HG02981 (cell line): ENCODE data around the gene SRGAP2C.
A peak's percentile ranks its signal among the peaks of the same experiment; 100 is the strongest.
"Not testable (repeated sequence)": the region's sequence is repeated elsewhere in the genome, so short reads cannot be mapped to it uniquely, and the experiment has no call there.

Experiments
- ATAC-seq: cut with Tn5 transposase; IDR thresholded peaks from one replicate; pipeline ENCODE4 v1.9.1; 2021; ENCODE audit warnings: mild to moderate bottlenecking, moderate library complexity; ENCODE audit not compliant: unreplicated experiment

Gene SRGAP2C

DNA sequence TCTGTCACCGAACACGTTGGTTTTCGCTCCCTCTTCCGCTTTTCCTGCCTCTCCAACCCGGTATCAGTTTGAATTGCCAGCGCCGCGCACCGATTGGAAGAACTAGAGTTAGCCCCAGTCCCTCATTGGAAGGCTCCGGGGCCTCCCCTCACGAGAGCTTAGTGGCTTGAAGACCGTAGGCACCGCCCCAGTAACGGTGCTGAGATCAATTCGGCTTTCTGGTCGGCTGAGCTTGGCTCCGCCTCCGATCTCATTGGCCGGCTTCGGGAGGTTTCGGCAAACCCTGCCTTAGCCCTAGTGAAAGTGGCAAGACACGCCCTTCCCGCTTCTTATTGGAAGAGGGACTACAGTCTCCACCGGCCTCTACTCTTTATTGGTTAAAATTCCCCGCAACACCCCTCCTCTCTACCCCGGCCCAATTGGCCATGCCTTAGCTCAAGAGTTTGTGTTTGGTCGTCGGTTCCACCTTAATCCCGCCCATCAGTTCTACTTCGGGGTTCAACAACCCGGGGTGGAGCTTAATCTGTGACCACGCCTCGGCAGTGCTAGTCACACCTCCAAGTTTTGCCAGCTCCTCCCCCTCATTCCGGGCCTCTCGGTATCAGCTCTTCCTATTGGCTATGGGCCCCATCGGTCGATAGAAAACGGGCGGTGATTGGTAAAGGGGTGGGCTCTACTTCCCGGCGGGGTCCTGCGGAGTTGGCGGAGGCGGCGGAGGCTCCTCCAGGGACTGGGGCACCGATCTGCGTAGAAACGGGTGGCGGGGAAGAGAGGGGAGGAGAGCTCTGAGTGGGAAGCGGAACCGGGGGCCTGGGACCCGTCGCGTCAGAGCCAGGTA is at the start of gene SRGAP2C, which contains the start of gene FAM72B:
Gene SRGAP2C (plus strand): TSS at position 686 of the 838 bp plus-strand sequence. CDS start 2,472 bp downstream, outside the sequence.
Gene FAM72B (minus strand): TSS at position 51 of the 838 bp plus-strand sequence. CDS start 851 bp downstream, outside the sequence.
- ATAC-seq = peak; percentile 78

DNA sequence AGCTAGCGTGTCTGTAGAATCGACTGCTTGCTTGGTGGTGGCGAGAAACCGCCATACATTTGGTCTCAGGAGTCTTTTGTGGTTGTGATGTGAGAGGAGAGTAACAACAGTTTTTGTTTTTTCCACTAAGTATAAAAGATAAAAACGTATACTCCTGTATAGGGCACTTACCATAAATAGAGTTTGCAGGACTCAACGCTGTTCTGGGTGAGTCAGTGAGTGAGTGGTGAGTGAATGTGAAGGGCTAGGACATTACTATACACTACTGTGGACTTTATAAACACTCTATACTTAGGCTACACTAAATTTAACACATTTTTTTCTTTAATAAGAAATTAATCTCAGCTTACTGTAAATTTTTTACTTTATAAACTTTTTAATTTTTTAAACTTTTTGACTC is 44.4 kb upstream of the SRGAP2C start:
- ATAC-seq = not testable (repeated sequence)

DNA sequence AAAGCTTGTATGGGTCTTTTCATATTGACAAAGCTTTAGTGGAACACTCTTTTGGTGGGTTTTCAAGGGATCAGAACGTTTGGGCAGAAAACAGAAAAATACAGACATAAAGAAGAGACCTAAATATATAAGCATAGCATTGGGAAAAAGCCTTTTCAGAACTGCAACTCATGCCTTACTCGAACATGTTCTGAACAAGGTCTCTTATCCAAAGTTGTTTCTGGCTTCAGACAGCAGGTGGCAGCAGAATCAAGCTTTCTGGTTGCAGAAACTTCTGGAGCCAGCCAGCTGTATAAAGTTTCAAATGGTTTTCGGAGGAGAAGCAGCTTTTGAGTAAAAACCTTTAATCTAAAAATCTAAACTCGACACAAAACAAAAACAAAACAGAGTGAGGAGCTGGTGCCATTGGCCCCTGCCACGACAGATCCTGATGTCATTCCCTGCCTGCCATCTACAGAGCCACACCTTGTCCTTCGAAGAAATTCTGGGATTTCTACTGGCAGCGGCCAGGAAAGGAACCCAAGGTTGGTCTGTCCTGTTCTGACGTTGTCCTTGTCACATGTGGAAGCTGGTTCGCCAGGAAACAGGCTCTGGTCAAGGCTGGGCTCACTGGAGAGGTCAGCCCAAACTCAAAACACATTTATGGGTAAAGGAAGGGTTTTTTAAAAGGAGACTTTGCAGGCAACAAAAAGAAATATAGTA is 36.1 kb upstream of the SRGAP2C start:
- not testable (repeated sequence) for ATAC-seq

DNA sequence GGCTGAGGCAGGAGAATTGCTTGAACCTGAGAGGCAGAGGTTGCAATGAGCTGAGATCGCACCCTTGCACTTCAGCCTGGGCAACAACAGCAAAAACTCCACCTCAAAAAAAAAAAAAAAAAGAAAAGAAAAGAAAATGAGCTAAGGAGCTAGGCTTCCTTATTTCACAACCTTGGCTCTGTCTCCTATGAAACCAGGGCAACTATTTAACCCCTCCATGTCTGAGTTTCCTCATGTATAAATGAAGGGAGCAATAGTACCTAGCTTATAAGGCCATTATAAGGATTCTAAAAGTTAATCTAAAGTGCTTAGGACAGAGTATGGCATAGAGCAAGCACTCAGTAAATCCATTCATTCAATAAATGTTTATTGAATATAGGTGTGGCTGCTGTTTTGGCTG is 33.5 kb upstream of the SRGAP2C start:
- not testable (repeated sequence) for ATAC-seq

DNA sequence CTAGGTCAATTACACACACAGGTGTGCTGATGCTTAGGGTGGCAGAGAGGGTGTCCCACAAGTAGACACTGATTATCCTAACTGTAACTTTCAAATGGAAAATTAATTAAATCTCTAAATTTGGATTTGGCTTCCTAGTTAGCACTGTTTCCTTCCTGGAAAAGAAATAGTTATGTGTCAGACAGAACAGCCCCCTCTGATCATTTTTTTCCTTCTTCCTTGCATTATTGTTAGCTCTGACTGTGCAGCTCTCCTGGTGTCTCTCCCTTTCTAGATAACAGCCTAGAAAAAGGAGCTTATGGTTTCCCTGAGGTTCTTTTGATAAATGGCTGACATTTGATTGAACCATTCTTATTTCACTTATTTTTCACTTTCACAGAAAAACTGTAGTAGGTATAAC is 32.0 kb upstream of the SRGAP2C start:
- not testable (repeated sequence) for ATAC-seq

DNA sequence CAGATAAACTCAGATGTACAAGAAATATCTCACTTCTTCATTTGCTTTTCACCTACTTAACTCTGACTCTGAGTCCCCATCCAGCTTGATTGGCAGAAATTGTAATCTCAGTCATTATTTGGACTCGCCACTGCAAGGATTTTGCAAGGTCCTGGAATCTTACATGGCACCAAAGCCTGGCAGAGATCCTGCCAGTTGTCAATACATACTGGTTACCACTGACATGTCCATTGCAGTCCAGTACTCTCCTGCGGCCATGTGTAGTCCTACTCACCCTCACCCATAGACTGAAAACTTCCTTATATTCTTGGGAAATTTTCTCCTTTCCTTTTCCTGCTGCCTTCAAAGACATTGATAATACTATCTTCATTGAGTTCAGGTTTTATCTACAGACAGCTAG is 30.0 kb upstream of the SRGAP2C start:
- ATAC-seq = not testable (repeated sequence)

DNA sequence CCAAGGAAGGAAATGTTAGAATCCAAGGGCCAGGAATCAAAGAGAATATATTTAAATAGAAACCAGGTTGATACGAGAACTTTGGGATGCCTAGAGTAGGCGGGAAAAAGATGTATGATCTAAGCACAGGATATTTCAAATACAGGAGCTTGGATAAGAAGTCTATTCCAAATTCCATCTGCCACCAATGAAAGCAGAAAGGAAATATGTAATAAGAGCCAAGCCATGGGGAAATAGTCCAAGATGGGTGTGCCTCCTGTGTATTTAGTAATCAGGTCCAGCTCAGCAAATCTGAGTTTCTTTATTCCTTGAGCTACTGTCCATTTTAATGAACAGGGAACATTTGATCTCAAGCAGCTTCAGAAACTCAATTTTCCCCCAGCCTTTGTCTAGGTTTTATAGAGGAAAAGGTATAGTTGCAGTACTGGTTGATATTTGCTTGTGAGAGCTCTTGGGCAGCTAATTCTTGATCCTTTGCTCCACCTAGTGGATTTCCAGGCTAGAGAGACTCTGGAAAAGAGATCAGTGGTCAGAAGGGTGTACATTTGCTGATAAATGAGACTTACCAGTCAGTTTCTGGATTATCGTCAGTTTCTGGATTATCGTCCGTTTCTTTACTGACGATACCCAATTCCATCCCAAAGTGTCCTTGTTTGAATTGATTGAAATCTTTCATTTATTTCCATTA is 29.0 kb upstream of the SRGAP2C start:
- ATAC-seq = not testable (repeated sequence)

DNA sequence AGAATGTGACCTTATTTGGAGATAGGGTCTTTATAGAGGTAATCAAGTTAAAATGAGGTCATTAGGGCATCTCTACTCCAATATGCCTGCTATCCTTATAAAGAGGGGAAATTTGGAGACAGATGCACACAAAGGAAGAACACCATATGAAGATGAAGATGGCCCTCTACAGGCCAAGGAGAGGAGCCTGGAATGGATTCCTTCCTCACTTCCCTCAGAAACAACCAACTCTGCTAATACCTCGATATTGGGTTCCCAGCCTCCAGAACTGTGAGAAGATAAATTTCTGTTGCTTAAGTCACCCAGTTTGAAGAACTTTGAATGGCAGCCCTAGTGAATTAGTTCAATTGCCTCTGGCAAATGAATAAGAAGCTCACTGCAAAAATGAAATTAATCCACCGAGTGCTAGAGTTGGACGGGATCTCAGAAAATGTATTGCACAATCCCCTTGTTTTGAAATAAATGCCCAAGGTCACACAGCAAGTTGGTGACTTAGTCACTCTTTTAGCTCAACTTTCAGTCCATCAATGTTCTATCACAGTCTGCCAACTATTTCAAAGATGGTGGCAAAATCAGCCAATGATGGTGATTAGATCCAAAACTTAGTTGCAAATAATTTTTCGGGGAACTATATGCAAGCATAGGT is 27.7 kb upstream of the SRGAP2C start:
- ATAC-seq = not testable (repeated sequence)

DNA sequence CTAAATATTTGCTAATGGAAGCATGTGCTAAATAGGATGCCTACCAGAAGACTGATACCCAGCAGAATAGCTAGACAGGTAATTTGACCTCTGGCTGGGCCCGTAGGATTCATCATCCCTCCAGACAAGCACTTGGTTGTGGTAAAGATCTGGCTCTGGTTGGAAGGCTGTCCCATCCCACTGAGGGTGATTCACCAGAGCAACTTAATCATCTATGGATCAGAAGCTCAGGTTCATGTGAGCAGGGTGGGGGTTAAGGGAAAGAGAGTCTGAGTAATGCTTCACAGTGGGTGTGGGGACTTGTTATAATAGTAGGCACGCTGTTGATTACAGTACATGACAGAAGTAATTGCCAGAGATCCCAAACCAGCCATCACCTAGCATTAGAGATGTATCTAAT is 27.2 kb upstream of the SRGAP2C start:
- not testable (repeated sequence) for ATAC-seq

DNA sequence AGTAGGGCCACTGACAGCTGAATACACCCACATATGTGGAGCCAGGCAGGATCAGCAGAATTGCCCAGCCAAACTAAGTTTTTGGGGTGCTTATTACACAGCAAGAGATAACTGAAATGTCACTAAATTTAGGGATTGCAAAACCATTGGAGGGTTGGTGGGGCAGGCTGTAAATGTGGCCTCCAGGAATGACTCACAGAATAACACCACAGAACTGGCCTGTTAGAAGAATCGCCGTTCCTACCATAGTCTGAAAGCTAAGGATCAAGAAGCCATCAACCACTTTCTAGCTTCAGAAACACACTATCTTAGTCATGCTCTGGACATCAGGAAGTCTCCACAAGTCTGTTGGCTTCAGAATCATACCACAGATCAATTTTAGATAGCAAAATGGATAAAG is 24.7 kb upstream of the SRGAP2C start:
- ATAC-seq = not testable (repeated sequence)

DNA sequence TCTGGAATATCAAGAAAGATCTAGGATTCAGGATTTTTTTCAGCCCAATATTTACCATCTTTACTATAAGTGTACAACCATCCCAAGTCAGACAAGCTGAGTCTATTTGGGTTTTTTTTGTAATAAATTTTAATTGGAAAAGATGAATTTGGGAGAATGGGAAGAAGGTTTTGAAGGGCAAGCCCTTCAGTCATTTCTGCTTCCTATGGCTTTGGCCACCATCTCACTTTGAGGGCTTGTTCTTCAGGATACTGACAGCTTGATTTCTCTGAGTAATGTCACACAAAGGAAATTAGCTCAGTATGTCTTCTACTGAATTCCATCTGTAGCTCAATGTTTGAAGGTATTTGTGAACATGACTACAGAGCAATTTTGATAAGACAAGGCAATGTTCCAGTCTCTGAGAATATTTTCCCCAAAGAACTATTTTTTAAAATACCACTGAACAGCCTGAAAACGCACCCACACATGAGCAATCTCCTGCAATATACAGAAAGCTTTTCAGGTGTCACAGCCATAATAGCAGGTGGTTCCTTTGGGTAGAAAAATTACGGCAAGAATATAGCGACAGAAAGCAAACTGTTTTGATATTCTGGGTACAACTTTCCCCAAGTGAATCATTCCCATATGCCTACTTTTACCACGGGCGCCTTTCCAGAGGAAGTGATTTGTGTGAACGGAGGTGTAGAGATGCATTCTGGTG is 23.4 kb upstream of the SRGAP2C start:
- not testable (repeated sequence) for ATAC-seq

DNA sequence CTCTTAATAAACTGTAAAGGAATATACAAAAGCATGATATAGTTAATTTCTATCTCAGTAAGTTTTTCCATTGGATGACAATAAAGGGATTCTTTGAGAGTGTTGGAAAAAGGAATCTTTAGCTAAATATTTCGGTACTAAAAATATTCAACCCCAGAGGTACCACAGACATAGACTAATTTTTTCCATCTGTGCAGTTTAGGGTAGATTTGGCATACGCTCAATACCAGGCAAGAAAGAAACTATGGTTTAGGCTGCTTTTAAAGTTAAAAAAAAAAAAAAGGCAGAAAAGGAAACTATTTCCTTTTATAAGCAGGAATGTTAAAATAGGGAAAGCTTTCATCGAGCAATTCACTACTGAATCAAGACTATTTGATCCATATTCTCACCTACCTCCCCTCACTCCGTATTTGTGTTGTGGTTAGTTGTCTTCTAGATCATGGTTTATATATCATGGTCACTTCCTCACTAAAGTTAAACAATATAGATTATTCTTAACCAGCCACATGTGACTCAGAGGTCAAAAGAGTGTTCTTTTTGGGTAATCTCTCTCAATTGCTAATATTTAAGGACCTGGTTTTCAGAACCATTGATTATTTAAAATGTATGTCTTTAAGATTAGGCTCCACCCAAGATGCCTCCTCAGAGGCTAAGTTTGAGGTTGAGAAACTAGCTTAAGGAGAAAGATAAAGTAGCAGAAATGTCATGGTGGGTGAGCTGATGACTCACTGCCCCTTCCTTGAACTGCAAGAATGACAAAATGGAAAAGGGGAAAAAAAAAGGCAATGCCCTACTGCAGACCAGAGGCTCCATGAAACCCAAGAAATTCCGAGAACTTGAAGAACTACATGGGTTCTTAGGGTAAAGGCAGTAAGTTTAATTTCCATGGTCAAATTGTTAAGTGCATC is 20.7 kb upstream of the SRGAP2C start:
- not testable (repeated sequence) for ATAC-seq

DNA sequence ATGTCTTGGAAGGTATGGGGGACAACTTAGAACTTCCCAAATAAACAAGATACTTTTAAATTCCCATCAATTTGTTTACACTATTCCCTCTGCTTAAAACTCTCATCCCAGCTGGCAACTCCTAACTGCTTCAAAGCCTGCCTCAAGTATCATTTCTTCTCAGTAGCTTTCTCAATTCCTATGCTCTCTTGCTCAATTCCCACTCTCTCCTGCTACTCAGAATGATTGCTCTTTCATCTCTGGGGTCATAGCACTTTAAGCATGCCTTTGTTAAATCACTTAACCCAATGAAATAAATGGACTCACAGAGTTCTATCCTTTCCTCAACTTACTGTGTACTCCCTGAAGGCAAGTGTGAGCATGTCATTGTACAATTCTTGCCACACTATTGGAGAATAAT is 19.5 kb upstream of the SRGAP2C start:
- ATAC-seq = not testable (repeated sequence)

DNA sequence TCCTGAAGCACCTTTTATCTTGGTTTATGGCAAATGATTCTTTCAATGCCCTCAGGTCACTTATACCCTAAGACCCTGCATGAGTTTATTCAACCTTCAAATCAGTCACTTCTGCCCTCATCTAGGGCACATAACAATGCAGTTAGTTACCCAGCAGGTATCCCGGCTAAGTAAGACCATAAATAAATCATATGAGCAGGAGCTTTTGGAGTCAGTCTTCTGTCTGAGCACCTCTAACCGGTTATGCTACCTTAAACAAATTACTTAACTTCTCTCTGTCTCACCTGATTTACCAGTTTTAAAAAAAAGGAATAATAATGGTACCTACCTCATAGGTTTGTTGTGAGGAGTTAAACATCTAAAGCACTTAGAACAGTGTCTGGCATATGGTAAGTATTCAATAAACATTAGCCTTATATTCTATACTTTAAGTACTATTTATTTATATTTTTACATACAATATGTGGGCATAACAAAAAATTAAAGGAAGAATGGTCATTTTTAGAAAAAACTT is 17.5 kb upstream of the SRGAP2C start:
- not testable (repeated sequence) for ATAC-seq

DNA sequence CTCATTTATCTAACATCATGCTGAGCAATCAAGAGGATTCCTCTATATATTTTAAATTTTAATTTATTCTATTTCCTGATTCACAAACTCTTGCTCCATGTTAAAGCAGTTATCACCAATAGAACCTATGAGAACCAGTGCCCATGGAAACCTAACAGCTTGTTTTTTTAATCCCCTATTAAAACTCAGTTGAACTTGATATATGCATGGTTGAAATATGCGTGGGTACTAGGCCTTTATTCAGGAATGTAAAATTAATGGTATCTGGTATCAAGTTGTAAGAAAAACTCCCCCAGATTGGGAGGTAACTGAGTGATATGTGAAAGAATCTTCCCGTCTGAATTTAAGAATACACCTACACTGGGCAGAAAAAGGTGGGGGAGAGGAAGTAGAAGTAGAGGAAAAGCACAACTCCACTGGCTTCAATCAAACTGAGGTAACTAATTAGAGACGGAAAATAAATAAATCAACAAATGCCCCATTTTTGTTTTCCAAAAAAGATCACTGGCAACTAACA is 16.6 kb upstream of the SRGAP2C start:
- ATAC-seq = not testable (repeated sequence)

DNA sequence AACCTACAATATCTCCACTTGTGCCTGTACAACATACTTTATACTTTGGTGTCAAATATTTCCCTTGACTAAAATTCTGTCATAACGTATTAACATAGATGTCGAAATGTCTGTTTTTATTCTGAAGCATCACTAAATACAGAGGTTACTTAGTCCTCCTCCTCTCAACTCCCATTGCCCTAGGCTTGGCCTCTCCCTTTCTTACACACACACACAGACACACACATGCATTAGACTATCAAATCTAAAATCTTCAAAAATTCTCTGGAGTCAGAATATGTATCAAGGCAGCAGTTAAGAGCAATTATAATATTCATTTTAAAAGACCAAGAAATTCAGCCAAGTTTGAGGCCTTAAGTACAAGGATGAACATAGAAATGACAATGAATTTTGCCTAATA is 8.1 kb upstream of the SRGAP2C start:
- not testable (repeated sequence) for ATAC-seq

DNA sequence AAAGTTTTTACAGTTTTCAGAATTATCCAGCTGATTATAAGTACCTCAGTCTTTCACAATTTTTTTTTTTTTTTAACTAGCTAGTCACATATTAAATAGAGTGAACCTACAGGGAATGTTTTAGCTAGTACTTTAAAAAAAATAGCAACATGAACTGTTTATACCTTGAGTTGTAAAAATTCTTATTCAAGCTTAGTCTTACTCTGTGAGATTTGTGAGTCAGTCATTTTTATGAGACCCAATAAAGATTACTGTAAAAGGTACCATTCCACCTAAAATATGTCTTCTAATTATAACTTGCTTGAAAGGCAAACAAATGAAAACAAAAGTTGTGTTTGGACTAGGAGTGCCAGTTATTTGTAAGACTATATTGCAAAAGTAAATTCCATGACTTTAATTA is 6.6 kb upstream of the SRGAP2C start:
- not testable (repeated sequence) for ATAC-seq

DNA sequence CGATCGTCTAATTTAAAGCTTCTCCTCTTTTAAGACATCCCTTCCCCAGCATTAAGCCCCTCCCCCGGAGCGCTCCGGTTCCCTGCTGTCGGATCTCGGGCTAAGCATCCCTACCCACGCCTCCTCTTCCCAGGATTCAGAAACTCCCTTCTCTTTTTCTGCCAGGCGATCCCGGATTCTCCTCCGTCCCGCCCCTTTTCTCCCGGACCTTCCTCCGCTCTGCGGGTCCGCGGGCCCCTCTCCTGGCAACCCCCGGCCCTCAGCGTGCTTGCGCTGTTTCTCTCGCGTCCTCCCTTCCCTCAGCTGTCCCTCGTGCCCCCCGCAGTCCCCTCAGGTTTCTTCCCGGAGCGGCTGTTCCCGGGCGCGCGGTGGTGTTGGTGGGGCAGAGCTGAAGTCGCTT is 908 bp upstream of the SRGAP2C start:
- not testable (repeated sequence) for ATAC-seq
